ENCODE results near the gene CAMK2A. TPM values are rescaled to one million over a fixed set of nuclear protein-coding genes. Genes with fewer than 3 reads are reported as not detected.

CAMK2A gene
- total RNA-seq, 4 donors from 2014 or later: 1.4 to 6.9 (median 3.6) TPM

- Histone ChIP-seq H3K27me3 (no peaks in the 10 kb centered on the region), H3K4me1 (peaks cover 0 to 33% (median 19%) of the 10 kb centered on the region in 3 donors), H3K36me3 (no peaks in the 10 kb centered on the region), H3K27ac (peak overlapping the region in 3 of 4 donors; percentile 70 to 79 (median 73)), H3K9me3 (no peaks in the 10 kb centered on the region), H3K4me3 (no peak overlapping the region)
- WGBS, 2 donors (ENCODE audit: low coverage in 1 of 2): 45 to 53% methylated on average over 4 to 10 of the region's 18 CpGs
- peak; percentile 81 for ATAC-seq
- no peak for TF ChIP-seq POLR2A (IDR thresholded peaks at IDR 0.05)
- TF ChIP-seq POLR2AphosphoS5 (IDR thresholded peaks at IDR 0.05): peak; percentile 31
- TF ChIP-seq CTCF (IDR thresholded peaks at IDR 0.05): no peak
These were observed 109.1 kb downstream of the CAMK2A start for GRCh38 chr5:150180241-150181026.

- H3K27me3 ChIP-seq: no peaks in the 10 kb centered on the region
- peak overlapping the region in 3 of 4 donors; percentile 70 to 79 (median 73) for H3K27ac ChIP-seq
- no peak for ATAC-seq
- TF ChIP-seq POLR2AphosphoS5 (IDR thresholded peaks at IDR 0.05) (no peak), EP300 (IDR thresholded peaks at IDR 0.05) (no peak), POLR2A (IDR thresholded peaks at IDR 0.05) (no peak), CTCF (IDR thresholded peaks at IDR 0.05) (no peak)
- no peaks in the 10 kb centered on the region for H3K36me3 ChIP-seq
- WGBS, 2 donors (ENCODE audit: low coverage in 1 of 2): 74 to 93% methylated on average over 3 to 4 of the region's 7 CpGs
- no peak overlapping the region for H3K4me3 ChIP-seq
- peaks cover 0 to 33% (median 19%) of the 10 kb centered on the region in 3 donors for H3K4me1 ChIP-seq
- no peaks in the 10 kb centered on the region for H3K9me3 ChIP-seq
These were observed 110.5 kb downstream of the CAMK2A start for GRCh38 chr5:150179019-150179620.

GRCh38 chr5:150178262-150178661, 111.3 kb downstream of the CAMK2A start:
- no peak overlapping the region for H3K27ac ChIP-seq
- no peak for ATAC-seq
- no peak for TF ChIP-seq POLR2A (IDR thresholded peaks at IDR 0.05)
- TF ChIP-seq EP300 (IDR thresholded peaks at IDR 0.05): no peak
- no peak for TF ChIP-seq POLR2AphosphoS5 (IDR thresholded peaks at IDR 0.05)
- no peak for TF ChIP-seq CTCF (IDR thresholded peaks at IDR 0.05)
- WGBS, 2 donors (ENCODE audit: low coverage in 1 of 2): 40 to 67% methylated on average over 1 of the region's 4 CpGs
- no peaks in the 10 kb centered on the region for H3K36me3 ChIP-seq
- no peaks in the 10 kb centered on the region for H3K27me3 ChIP-seq
- H3K4me1 ChIP-seq: peaks cover 0 to 33% (median 19%) of the 10 kb centered on the region in 3 donors
- no peaks in the 10 kb centered on the region for H3K9me3 ChIP-seq
- H3K4me3 ChIP-seq: no peak overlapping the region

- ATAC-seq: no peak
- no peaks in the 10 kb centered on the region for H3K36me3 ChIP-seq
- TF ChIP-seq CTCF (IDR thresholded peaks at IDR 0.05) (no peak), EP300 (IDR thresholded peaks at IDR 0.05) (no peak)
- H3K4me1 ChIP-seq: peaks cover 0 to 33% (median 19%) of the 10 kb centered on the region in 3 donors
- 69 to 80% methylated on average over 1 to 2 of the region's 4 CpGs for WGBS, 2 donors (ENCODE audit: low coverage in 1 of 2)
- no peak overlapping the region for H3K4me3 ChIP-seq
- no peak overlapping the region for H3K27ac ChIP-seq
- H3K27me3 ChIP-seq: no peaks in the 10 kb centered on the region
- no peaks in the 10 kb centered on the region for H3K9me3 ChIP-seq
These were observed 111.9 kb downstream of the CAMK2A start for GRCh38 chr5:150177721-150178120.

Data from gastroesophageal sphincter (tissue), 4 donors.